ENCODE measurements around the gene ZC3H12A.

Gene ZC3H12A

GRCh38 chr1:37474046-37474696, at the start of gene ZC3H12A:
TSS of gene ZC3H12A (plus strand) at chr1:37474580. CDS start at chr1:37475497, 917 bp downstream.
- peak; percentile 91 to 96 for DNase-seq

GRCh38 chr1:37425221-37425620, 49.2 kb upstream of the ZC3H12A start:
- no peak for DNase-seq

- DNase-seq = no peak
Measured at GRCh38 chr1:37429029-37429428, 45.4 kb upstream of the ZC3H12A start.

GRCh38 chr1:37430103-37430985, 44.0 kb upstream of the ZC3H12A start:
- DNase-seq = no peak

GRCh38 chr1:37432716-37433115, 41.7 kb upstream of the ZC3H12A start:
- DNase-seq = no peak

- no peak for DNase-seq
Measured at GRCh38 chr1:37433171-37433570, 41.2 kb upstream of the ZC3H12A start.

- peak; percentile 60 to 74 for DNase-seq
Measured at GRCh38 chr1:37434292-37435225, 39.8 kb upstream of the ZC3H12A start.

GRCh38 chr1:37437087-37437486, 37.3 kb upstream of the ZC3H12A start:
- no peak for DNase-seq

GRCh38 chr1:37438037-37438868, 36.1 kb upstream of the ZC3H12A start:
- DNase-seq = no peak

GRCh38 chr1:37438869-37439343, 35.5 kb upstream of the ZC3H12A start:
- DNase-seq = no peak

- no peak for DNase-seq
Measured at GRCh38 chr1:37439349-37439995, 34.9 kb upstream of the ZC3H12A start.

GRCh38 chr1:37441490-37441889, 32.9 kb upstream of the ZC3H12A start:
- DNase-seq = no peak

- DNase-seq = no peak
Measured at GRCh38 chr1:37442139-37442538, 32.2 kb upstream of the ZC3H12A start.

GRCh38 chr1:37442644-37443043, 31.7 kb upstream of the ZC3H12A start:
- DNase-seq = no peak

GRCh38 chr1:37446874-37447273, 27.5 kb upstream of the ZC3H12A start:
- no peak for DNase-seq

GRCh38 chr1:37448185-37448584, 26.2 kb upstream of the ZC3H12A start:
- DNase-seq = no peak

GRCh38 chr1:37448691-37449417, 25.5 kb upstream of the ZC3H12A start:
- no peak for DNase-seq

GRCh38 chr1:37449936-37450335, 24.4 kb upstream of the ZC3H12A start:
- DNase-seq = peak; percentile 13 to 59

GRCh38 chr1:37452416-37452815, 22.0 kb upstream of the ZC3H12A start:
- no peak for DNase-seq

GRCh38 chr1:37453647-37454046, 20.7 kb upstream of the ZC3H12A start:
- no peak for DNase-seq

- no peak for DNase-seq
Measured at GRCh38 chr1:37455516-37455915, 18.9 kb upstream of the ZC3H12A start.
